ENCODE measurements around the gene JUN. TPM values are rescaled to one million over a fixed set of nuclear protein-coding genes. Genes with fewer than 3 reads are reported as not detected.
A peak's percentile ranks its signal among the peaks of the same experiment; 100 is the strongest.

Gene JUN
- total and polyA plus RNA-seq, 10 donors, result 8.3 to 162 (median 42.2) TPM

- TF ChIP-seq POLR2AphosphoS5 (IDR thresholded peaks at IDR 0.05) (peak; percentile 81 to 93 (median 87)), POLR2A (IDR thresholded peaks at IDR 0.05) (no peak), CTCF (IDR thresholded peaks at IDR 0.05 in 8 of 11, conservative IDR thresholded peaks at IDR 0.05 in 3 of 11) (peak in 6 of 11 experiments; percentile 4 to 30 (median 16))
- 0 to 1% (median 1%) methylated on average over 15 to 49 of the region's 49 CpGs for WGBS, 5 donors
- peaks cover 17 to 64% (median 44%) of the 10 kb centered on the region in 6 donors for H3K4me1 ChIP-seq
- peak; percentile 99 for DNase-seq
- no peaks in the 10 kb centered on the region for H3K27me3 ChIP-seq (replicated peaks in 1 of 7)
- peak overlapping the region; percentile 43 to 83 (median 62) for H3K4me3 ChIP-seq
- H3K9me3 ChIP-seq, result no peaks in the 10 kb centered on the region
- peak overlapping the region; percentile 85 to 97 (median 93) for H3K27ac ChIP-seq
- H3K36me3 ChIP-seq, result no peaks in the 10 kb centered on the region
- intact Hi-C loops (cut with DNase I; ENCODE audit: low total_unique reads), result loop anchor here (10.0 kb wide), 2 partner anchors 249 to 479 kb away; partner anchors contain the start of gene FGGY
Measured at GRCh38 chr1:58816072-58816746, 32.4 kb upstream of the JUN start.

- WGBS, 5 donors, result 0 to 2% (median 0%) methylated on average over 13 of the region's 13 CpGs
- peaks cover 17 to 64% (median 44%) of the 10 kb centered on the region in 6 donors for H3K4me1 ChIP-seq
- TF ChIP-seq POLR2AphosphoS5 (IDR thresholded peaks at IDR 0.05), result no peak
- TF ChIP-seq POLR2A (IDR thresholded peaks at IDR 0.05), result no peak
- TF ChIP-seq CTCF (IDR thresholded peaks at IDR 0.05 in 8 of 11, conservative IDR thresholded peaks at IDR 0.05 in 3 of 11), result no peak
- no peaks in the 10 kb centered on the region for H3K9me3 ChIP-seq
- H3K36me3 ChIP-seq, result no peaks in the 10 kb centered on the region
- H3K27me3 ChIP-seq (replicated peaks in 1 of 7), result no peaks in the 10 kb centered on the region
- peak overlapping the region; percentile 85 to 97 (median 93) for H3K27ac ChIP-seq
- DNase-seq, result no peak
- intact Hi-C loops (cut with DNase I; ENCODE audit: low total_unique reads), result loop anchor here (10.0 kb wide), 2 partner anchors 249 to 479 kb away; partner anchors contain the start of gene FGGY
- H3K4me3 ChIP-seq, result peak overlapping the region; percentile 43 to 83 (median 62)
Measured at GRCh38 chr1:58815686-58816071, 31.8 kb upstream of the JUN start.

GRCh38 chr1:58815069-58815685, 31.3 kb upstream of the JUN start:
- TF ChIP-seq CTCF (IDR thresholded peaks at IDR 0.05 in 8 of 11, conservative IDR thresholded peaks at IDR 0.05 in 3 of 11) (peak in 2 of 11 experiments; percentile 29), POLR2AphosphoS5 (IDR thresholded peaks at IDR 0.05) (peak; percentile 88 to 93 (median 92)), POLR2A (IDR thresholded peaks at IDR 0.05) (peak in 2 of 3 donors; percentile 19 to 47)
- H3K27me3 ChIP-seq (replicated peaks in 1 of 7), result no peaks in the 10 kb centered on the region
- H3K27ac ChIP-seq, result peak overlapping the region; percentile 85 to 97 (median 93)
- peak overlapping the region; percentile 43 to 83 (median 62) for H3K4me3 ChIP-seq
- H3K4me1 ChIP-seq, result peaks cover 17 to 68% (median 46%) of the 10 kb centered on the region in 6 donors
- 6 to 15% (median 8%) methylated on average over 18 to 36 of the region's 36 CpGs for WGBS, 5 donors
- no peaks in the 10 kb centered on the region for H3K9me3 ChIP-seq
- DNase-seq, result peak; percentile 95
- intact Hi-C loops (cut with DNase I; ENCODE audit: low total_unique reads), result loop anchor here (10.0 kb wide), 2 partner anchors 250 to 480 kb away; partner anchors contain the start of gene FGGY
- H3K36me3 ChIP-seq, result no peaks in the 10 kb centered on the region
